Measurements from ENCODE around the gene MAP4K4.

Gene MAP4K4

DNA sequence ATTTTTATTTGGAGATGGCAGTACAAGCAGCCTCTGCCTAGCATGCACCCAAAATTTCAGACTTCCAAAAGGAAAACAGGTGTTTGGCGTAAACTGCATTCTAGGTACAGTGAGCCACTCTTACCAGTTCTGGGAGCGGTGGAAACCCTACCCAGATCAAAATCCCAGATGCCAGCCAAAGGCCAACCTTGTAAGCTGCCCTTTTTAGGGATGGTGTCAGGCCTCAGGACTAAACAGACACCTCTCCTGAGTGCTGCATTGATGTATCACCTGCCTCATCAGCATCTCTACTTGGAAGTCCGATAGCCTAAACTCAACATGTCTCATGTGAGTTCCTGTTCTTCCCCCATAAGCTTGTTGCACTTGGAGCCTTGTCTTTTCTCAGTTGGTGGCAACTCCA is 104.0 kb downstream of the MAP4K4 start:
- Mint-ChIP-seq H3K27me3 (no peaks in the 10 kb centered on the region), H3K4me3 (no peak overlapping the region), H3K9me3 (no peaks in the 10 kb centered on the region), H3K4me1 (ENCODE audit: low read depth) (peaks cover 48% of the 10 kb centered on the region), H3K36me3 (ENCODE audit: low read depth) (peaks cover 12% of the 10 kb centered on the region), H3K27ac (no peak overlapping the region)
- intact Hi-C loops (cut with micrococcal nuclease) = no loop called here

DNA sequence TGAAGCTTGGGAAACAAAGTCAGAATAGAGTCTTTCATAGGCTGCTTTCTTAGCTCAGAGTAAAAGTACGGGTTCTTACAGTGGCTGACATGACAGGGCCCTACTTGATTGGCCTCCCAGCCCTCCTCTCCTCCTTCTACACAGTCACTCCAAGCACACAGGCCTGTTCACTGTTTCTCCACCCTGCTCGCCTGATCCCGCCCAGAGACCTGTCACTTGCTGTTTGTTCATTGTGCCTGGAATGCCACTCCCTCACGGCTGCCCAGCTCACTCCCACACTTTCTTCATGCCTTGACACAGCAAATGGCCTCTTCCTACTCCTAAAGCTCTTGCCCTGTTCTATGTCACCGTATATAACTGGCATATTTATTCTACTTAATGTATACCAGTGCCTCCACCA is 104.8 kb downstream of the MAP4K4 start:
- Mint-ChIP-seq H3K27ac (no peak overlapping the region), H3K4me3 (no peak overlapping the region), H3K36me3 (ENCODE audit: low read depth) (peaks cover 12% of the 10 kb centered on the region), H3K27me3 (no peaks in the 10 kb centered on the region), H3K9me3 (no peaks in the 10 kb centered on the region), H3K4me1 (ENCODE audit: low read depth) (peaks cover 45% of the 10 kb centered on the region)
- intact Hi-C loops (cut with micrococcal nuclease) = no loop called here

DNA sequence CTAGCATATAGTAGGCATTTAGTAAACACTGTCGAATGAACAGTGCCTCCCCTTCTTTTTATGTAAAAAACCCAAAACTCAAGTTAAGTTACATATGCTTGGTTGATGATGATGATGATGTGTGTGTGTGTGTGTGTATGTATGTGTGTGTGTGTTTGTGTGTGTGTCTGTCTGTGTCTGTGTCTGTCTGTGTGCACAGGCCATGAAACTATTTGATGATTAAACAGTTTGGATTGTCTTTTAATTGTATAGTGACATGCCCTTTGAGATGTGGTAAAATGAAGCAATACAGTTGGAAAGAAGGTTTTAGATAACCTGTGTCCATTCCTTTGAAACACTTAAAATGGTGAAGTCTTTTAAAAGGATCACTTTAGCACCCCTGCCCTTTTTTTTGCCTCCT is 105.6 kb downstream of the MAP4K4 start:
- intact Hi-C loops (cut with micrococcal nuclease) = no loop called here
- Mint-ChIP-seq H3K27me3 (no peaks in the 10 kb centered on the region), H3K36me3 (ENCODE audit: low read depth) (peaks cover 12% of the 10 kb centered on the region), H3K27ac (no peak overlapping the region), H3K9me3 (no peaks in the 10 kb centered on the region), H3K4me3 (no peak overlapping the region), H3K4me1 (ENCODE audit: low read depth) (peaks cover 44% of the 10 kb centered on the region)

DNA sequence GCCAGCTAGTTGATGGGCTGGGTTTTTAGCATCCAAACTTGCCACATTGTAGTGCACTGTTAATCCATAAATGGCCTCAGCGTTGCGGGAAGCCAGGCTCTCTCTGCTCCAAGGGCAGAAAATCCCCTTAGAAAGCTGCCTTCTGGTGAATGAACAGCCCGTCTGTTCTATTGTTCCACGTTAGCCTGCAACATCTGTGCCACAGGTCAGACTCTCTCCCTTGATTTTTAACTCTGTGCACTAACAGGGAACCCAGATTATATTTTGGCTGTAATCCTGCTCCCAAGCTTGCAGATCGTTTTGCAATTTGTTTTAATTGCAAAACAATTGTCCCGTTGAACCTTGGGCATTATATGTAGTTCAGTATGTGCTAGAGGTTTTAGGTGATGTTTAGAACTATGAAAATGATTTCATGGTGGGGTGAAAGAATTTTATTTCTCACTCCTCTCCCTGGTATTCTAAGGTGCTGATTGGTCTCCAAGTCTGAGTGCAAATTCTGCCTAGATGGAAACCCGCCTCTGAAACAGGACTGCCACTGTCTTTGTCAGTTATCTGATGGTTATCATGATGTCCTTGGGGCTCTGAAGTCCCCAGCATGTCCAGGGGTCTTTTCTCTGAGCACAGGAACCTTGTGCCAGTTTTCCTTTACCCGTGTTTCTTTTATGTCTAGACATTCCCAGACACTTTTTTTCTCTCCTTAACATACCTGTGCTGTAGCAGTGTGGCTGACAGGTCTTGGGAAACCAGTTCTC is 106.6 kb downstream of the MAP4K4 start:
- H3K27ac Mint-ChIP-seq = no peak overlapping the region
- no peaks in the 10 kb centered on the region for H3K27me3 Mint-ChIP-seq
- H3K9me3 Mint-ChIP-seq = no peaks in the 10 kb centered on the region
- no peak overlapping the region for H3K4me3 Mint-ChIP-seq
- intact Hi-C loops (cut with micrococcal nuclease) = no loop called here
- peaks cover 43% of the 10 kb centered on the region for H3K4me1 Mint-ChIP-seq (ENCODE audit: low read depth)
- peaks cover 11% of the 10 kb centered on the region for H3K36me3 Mint-ChIP-seq (ENCODE audit: low read depth)

DNA sequence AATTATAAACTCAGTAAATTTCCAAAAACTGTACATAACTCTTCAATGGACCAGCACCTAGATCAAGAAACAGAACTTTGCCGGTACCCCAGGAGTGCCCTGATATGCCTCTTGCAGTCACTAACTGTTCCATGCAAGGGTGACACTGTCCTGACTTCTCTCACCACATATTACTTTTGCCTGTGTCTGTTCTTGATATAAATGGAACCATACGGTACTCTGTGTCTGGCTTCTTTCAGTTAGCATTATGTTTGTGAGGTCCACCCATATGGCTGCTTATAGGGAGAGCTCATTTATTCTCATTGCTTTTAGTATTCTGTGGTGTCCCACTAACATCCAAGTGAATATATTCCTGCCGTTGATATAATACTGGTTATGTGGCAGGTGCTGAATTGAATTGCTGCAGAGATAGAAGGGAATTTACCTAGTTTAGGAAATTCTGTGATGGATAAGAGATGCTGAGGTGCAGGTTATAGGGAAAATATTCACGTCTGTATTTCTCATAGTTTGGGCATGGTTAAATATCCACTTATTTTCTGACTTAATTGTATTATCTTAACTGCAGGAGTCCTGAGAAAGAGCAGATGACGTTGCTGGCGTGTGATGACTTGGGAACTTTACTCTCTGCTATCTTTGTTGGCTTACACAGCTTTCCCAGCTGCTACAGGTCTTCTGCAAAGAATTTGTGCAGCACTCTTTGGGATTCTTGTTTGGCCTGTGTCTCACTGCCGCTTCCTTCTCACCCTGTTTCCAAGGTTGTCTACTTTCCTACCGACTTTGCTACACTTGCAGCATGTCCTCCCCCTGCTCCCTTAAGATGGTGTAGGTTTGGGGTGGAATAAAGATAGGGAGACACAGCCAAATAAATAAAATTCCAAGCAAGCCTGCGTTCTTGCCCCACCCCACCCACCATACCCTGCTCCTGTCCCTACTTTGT is 107.9 kb downstream of the MAP4K4 start:
- Mint-ChIP-seq H3K36me3 (ENCODE audit: low read depth) (peaks cover 6% of the 10 kb centered on the region), H3K9me3 (no peaks in the 10 kb centered on the region), H3K4me1 (ENCODE audit: low read depth) (peaks cover 39% of the 10 kb centered on the region), H3K27ac (no peak overlapping the region), H3K4me3 (no peak overlapping the region), H3K27me3 (no peaks in the 10 kb centered on the region)
- intact Hi-C loops (cut with micrococcal nuclease) = no loop called here

GRCh38 chr2:101806123-101806522 is 108.6 kb downstream of the MAP4K4 start:
- Mint-ChIP-seq H3K9me3 (no peaks in the 10 kb centered on the region), H3K4me1 (ENCODE audit: low read depth) (peaks cover 39% of the 10 kb centered on the region), H3K36me3 (ENCODE audit: low read depth) (peaks cover 6% of the 10 kb centered on the region), H3K27ac (no peak overlapping the region), H3K4me3 (no peak overlapping the region), H3K27me3 (no peaks in the 10 kb centered on the region)
- intact Hi-C loops (cut with micrococcal nuclease) = no loop called here

- Mint-ChIP-seq H3K4me1 (ENCODE audit: low read depth) (peaks cover 43% of the 10 kb centered on the region), H3K9me3 (no peaks in the 10 kb centered on the region), H3K4me3 (no peak overlapping the region), H3K27me3 (no peaks in the 10 kb centered on the region), H3K36me3 (ENCODE audit: low read depth) (peaks cover 6% of the 10 kb centered on the region), H3K27ac (peak overlapping the region; percentile 24)
- intact Hi-C loops (cut with micrococcal nuclease) = no loop called here
Observed at GRCh38 chr2:101806701-101807100, 109.2 kb downstream of the MAP4K4 start.

- H3K36me3 Mint-ChIP-seq (ENCODE audit: low read depth) = peaks cover 4% of the 10 kb centered on the region
- H3K9me3 Mint-ChIP-seq = no peaks in the 10 kb centered on the region
- peaks cover 38% of the 10 kb centered on the region for H3K4me1 Mint-ChIP-seq (ENCODE audit: low read depth)
- H3K4me3 Mint-ChIP-seq = no peak overlapping the region
- H3K27ac Mint-ChIP-seq = no peak overlapping the region
- H3K27me3 Mint-ChIP-seq = no peaks in the 10 kb centered on the region
- intact Hi-C loops (cut with micrococcal nuclease) = no loop called here
Observed at GRCh38 chr2:101807242-101807641, 109.7 kb downstream of the MAP4K4 start.

GRCh38 chr2:101808006-101808562 is 110.6 kb downstream of the MAP4K4 start:
- no peak overlapping the region for H3K27ac Mint-ChIP-seq
- H3K36me3 Mint-ChIP-seq (ENCODE audit: low read depth) = no peaks in the 10 kb centered on the region
- no peaks in the 10 kb centered on the region for H3K27me3 Mint-ChIP-seq
- no peaks in the 10 kb centered on the region for H3K9me3 Mint-ChIP-seq
- intact Hi-C loops (cut with micrococcal nuclease) = no loop called here
- no peak overlapping the region for H3K4me3 Mint-ChIP-seq
- peaks cover 29% of the 10 kb centered on the region for H3K4me1 Mint-ChIP-seq (ENCODE audit: low read depth)

DNA sequence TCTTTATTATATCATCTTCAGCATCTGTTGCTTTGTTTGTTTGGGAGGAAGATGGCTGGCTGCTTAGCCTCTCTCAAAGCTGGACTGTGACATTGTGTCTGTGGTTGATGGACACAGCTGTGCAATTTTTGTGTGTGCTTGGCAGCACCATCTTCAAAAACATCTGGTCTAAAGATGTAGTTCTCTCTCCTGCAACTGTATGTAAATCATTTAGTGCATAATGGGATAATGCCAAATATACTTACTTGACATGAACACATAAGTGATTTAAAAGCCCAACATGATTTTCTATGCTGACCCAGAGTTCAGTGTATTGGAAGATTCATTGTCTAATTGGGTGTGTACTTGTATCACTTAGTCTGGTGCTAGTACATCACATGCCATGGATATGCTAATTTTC is 112.2 kb downstream of the MAP4K4 start:
- Mint-ChIP-seq H3K36me3 (ENCODE audit: low read depth) (no peaks in the 10 kb centered on the region), H3K9me3 (no peaks in the 10 kb centered on the region), H3K27me3 (no peaks in the 10 kb centered on the region), H3K27ac (no peak overlapping the region), H3K4me1 (ENCODE audit: low read depth) (peaks cover 20% of the 10 kb centered on the region), H3K4me3 (no peak overlapping the region)
- intact Hi-C loops (cut with micrococcal nuclease) = no loop called here

- Mint-ChIP-seq H3K9me3 (no peaks in the 10 kb centered on the region), H3K4me3 (no peak overlapping the region), H3K4me1 (ENCODE audit: low read depth) (peaks cover 19% of the 10 kb centered on the region), H3K27me3 (no peaks in the 10 kb centered on the region), H3K27ac (no peak overlapping the region), H3K36me3 (ENCODE audit: low read depth) (no peaks in the 10 kb centered on the region)
- intact Hi-C loops (cut with micrococcal nuclease) = no loop called here
Observed at GRCh38 chr2:101811226-101812015, 113.9 kb downstream of the MAP4K4 start.

- Mint-ChIP-seq H3K27me3 (no peaks in the 10 kb centered on the region), H3K9me3 (no peaks in the 10 kb centered on the region), H3K4me3 (no peak overlapping the region), H3K36me3 (ENCODE audit: low read depth) (no peaks in the 10 kb centered on the region), H3K27ac (no peak overlapping the region), H3K4me1 (ENCODE audit: low read depth) (peaks cover 19% of the 10 kb centered on the region)
- intact Hi-C loops (cut with micrococcal nuclease) = no loop called here
Observed at GRCh38 chr2:101812226-101812625, 114.7 kb downstream of the MAP4K4 start.

DNA sequence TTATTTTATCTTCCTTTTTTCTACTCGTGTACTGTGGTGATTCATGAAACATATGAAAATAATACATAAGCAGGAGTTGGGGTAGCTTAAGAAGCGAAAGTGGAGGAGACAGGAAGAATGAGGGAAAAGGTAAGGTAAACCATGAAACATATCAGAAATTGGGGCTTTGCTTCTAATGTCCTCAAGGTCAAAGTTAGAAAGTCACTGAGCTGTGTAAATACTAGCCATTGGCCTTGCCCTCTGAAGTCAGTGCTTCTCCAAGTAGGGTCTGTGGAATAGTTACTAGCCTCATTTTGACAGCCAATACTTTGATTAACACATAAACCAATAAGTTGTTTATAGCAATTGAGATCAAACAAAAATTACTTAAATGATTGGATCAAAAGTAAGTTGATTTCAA is 117.2 kb downstream of the MAP4K4 start:
- H3K4me1 Mint-ChIP-seq (ENCODE audit: low read depth) = peaks cover 40% of the 10 kb centered on the region
- intact Hi-C loops (cut with micrococcal nuclease) = no loop called here
- H3K27ac Mint-ChIP-seq = no peak overlapping the region
- no peaks in the 10 kb centered on the region for H3K9me3 Mint-ChIP-seq
- no peaks in the 10 kb centered on the region for H3K36me3 Mint-ChIP-seq (ENCODE audit: low read depth)
- H3K4me3 Mint-ChIP-seq = no peak overlapping the region
- H3K27me3 Mint-ChIP-seq = no peaks in the 10 kb centered on the region

Data from dendritic cell treated with granulocyte-macrophage colony-stimulating factor and Interleukin-4, amounts not matched to agents 40 ng/mL and 50 ng/mL, for 4 days (primary cell).